HEK293 (cell line): Measurements from ENCODE around the gene MEX3A.

Experiments used
- CTCF ChIA-PET: fragments of 350-600 bp; formaldehyde crosslinking; extraction: SDS; loops from one replicate; lab custom pipeline; 2021; ENCODE audit warnings: antibody characterized with exemption; lab: Yijun Ruan, JAX
- POLR2A ChIA-PET: fragments of 300-600 bp; formaldehyde crosslinking; extraction: SDS; loops from one replicate; lab custom pipeline; 2020; ENCODE audit warnings: antibody characterized with exemption, inconsistent platforms; lab: Yijun Ruan, JAX
- H3K27ac ChIP-seq: fragments of 200-500 bp; sonication (Bioruptor generic); 2 replicates; pipeline ENCODE4 v1.5.1; 2014; ENCODE audit warnings: low read depth, low read length, control low read depth, inconsistent platforms; ENCODE audit errors: extremely low read depth
- H3K36me3 ChIP-seq, 2 experiments: fragments of 200-500 bp in 1 of 2; sonication (Bioruptor generic) in 1 of 2; 1 replicate in 1 of 2; 2 replicates in 1 of 2; pipeline ENCODE4 v1.5.1; 2014 to 2017; ENCODE audit warnings: inconsistent platforms in 2 of 2, low read length in 2 of 2; ENCODE audit not compliant: control insufficient read depth in 2 of 2, insufficient read depth in 1 of 2
- H3K4me1 ChIP-seq: fragments of 200-500 bp; sonication (Bioruptor generic); 2 replicates; pipeline ENCODE4 v1.5.1; 2014; ENCODE audit warnings: mild to moderate bottlenecking, low read length, inconsistent platforms; ENCODE audit not compliant: control insufficient read depth, insufficient read depth
- H3K4me3 ChIP-seq: 2 replicates; pipeline ENCODE4 v1.5.1; 2011; ENCODE audit warnings: low read depth, mild to moderate bottlenecking, control low read depth, low read length, moderate library complexity
- H3K9me3 ChIP-seq: fragments of 200-500 bp; sonication (Bioruptor generic); 2 replicates; pipeline ENCODE4 v1.5.1; 2014; ENCODE audit warnings: low read depth, low read length, inconsistent platforms; ENCODE audit not compliant: control insufficient read depth, insufficient read depth
- BCL11A ChIP-seq: fragments of 450-650 bp; formaldehyde crosslinking; IDR thresholded peaks from 2 replicates; pipeline ENCODE4 v1.5.1; 2016; ENCODE audit warnings: low read depth, missing biosample characterization, missing genetic modification characterization
- EGR2 ChIP-seq: fragments of 450-650 bp; formaldehyde crosslinking; IDR thresholded peaks from 2 replicates; pipeline ENCODE4 v1.5.1; 2016; ENCODE audit warnings: low read depth, missing biosample characterization, missing genetic modification characterization
- GLIS1 ChIP-seq: fragments of 450-650 bp; formaldehyde crosslinking; IDR thresholded peaks from 2 replicates; pipeline ENCODE4 v1.5.1; 2016; ENCODE audit warnings: missing biosample characterization, missing genetic modification characterization
- INSM2 ChIP-seq: fragments of 450-650 bp; formaldehyde crosslinking; IDR thresholded peaks from 2 replicates; pipeline ENCODE4 v1.5.1; 2016; ENCODE audit warnings: missing biosample characterization, missing genetic modification characterization
- KLF7 ChIP-seq: fragments of 450-650 bp; formaldehyde crosslinking; IDR thresholded peaks from 2 replicates; pipeline ENCODE4 v1.5.1; 2016; ENCODE audit warnings: missing biosample characterization, missing genetic modification characterization, borderline replicate concordance
- KLF9 ChIP-seq: fragments of 450-650 bp; formaldehyde crosslinking; IDR thresholded peaks from 2 replicates; pipeline ENCODE4 v1.5.1; 2016; ENCODE audit warnings: missing biosample characterization, missing genetic modification characterization, low read depth
- MZF1 ChIP-seq: fragments of 450-650 bp; formaldehyde crosslinking; IDR thresholded peaks from 2 replicates; pipeline ENCODE4 v1.5.1; 2017; ENCODE audit warnings: missing biosample characterization, missing genetic modification characterization, borderline replicate concordance
- PRDM1 ChIP-seq: fragments of 450-650 bp; formaldehyde crosslinking; IDR thresholded peaks from 2 replicates; pipeline ENCODE4; 2016; ENCODE audit warnings: missing biosample characterization, missing genetic modification characterization
- SP2 ChIP-seq: fragments of 450-650 bp; formaldehyde crosslinking; IDR thresholded peaks from 2 replicates; pipeline ENCODE4 v1.5.1; 2016; ENCODE audit warnings: missing biosample characterization, missing genetic modification characterization
- TCF7L2 ChIP-seq: IDR thresholded peaks from 2 replicates; pipeline ENCODE4 v1.6.1; 2011; ENCODE audit warnings: low read depth, mild to moderate bottlenecking, inconsistent platforms, low read length, moderate library complexity, borderline replicate concordance
- WT1 ChIP-seq: fragments of 450-650 bp; formaldehyde crosslinking; IDR thresholded peaks from 2 replicates; pipeline ENCODE4 v1.5.1; 2016; ENCODE audit warnings: missing biosample characterization, missing genetic modification characterization
- ZBTB10 ChIP-seq: fragments of 450-650 bp; formaldehyde crosslinking; IDR thresholded peaks from 2 replicates; pipeline ENCODE4 v1.5.1; 2016; ENCODE audit warnings: missing biosample characterization, missing genetic modification characterization
- ZBTB48 ChIP-seq: fragments of 450-650 bp; formaldehyde crosslinking; IDR thresholded peaks from 2 replicates; pipeline ENCODE4 v1.5.1; 2016; ENCODE audit warnings: missing biosample characterization, missing genetic modification characterization
- ZBTB8A ChIP-seq: fragments of 450-650 bp; formaldehyde crosslinking; IDR thresholded peaks from 2 replicates; pipeline ENCODE4 v1.5.1; 2016; ENCODE audit warnings: missing biosample characterization, missing genetic modification characterization
- ZEB2 ChIP-seq: fragments of 450-650 bp; formaldehyde crosslinking; IDR thresholded peaks from 2 replicates; pipeline ENCODE4 v1.5.1; 2016; ENCODE audit warnings: missing biosample characterization, missing genetic modification characterization
- ZFHX2 ChIP-seq: fragments of 450-650 bp; formaldehyde crosslinking; conservative IDR thresholded peaks from 2 replicates; pipeline ENCODE4 v1.5.1; 2016; ENCODE audit warnings: missing biosample characterization, missing genetic modification characterization
- ZFP37 ChIP-seq: fragments of 450-650 bp; formaldehyde crosslinking; IDR thresholded peaks from 2 replicates; pipeline ENCODE4 v1.5.1; 2016; ENCODE audit warnings: missing biosample characterization, missing genetic modification characterization
- ZNF112 ChIP-seq: fragments of 450-650 bp; formaldehyde crosslinking; IDR thresholded peaks from 2 replicates; pipeline ENCODE4 v1.5.0; 2017; ENCODE audit warnings: missing biosample characterization, missing genetic modification characterization
- ZNF133 ChIP-seq: fragments of 450-650 bp; formaldehyde crosslinking; IDR thresholded peaks from 2 replicates; pipeline ENCODE4 v1.5.1; 2016; ENCODE audit warnings: missing biosample characterization, missing genetic modification characterization
- ZNF239 ChIP-seq: fragments of 450-650 bp; formaldehyde crosslinking; IDR thresholded peaks from 2 replicates; pipeline ENCODE4 v1.5.1; 2016; ENCODE audit warnings: missing biosample characterization, missing genetic modification characterization
- ZNF366 ChIP-seq: fragments of 450-650 bp; formaldehyde crosslinking; conservative IDR thresholded peaks from 2 replicates; pipeline ENCODE4 v1.5.1; 2016; ENCODE audit warnings: missing biosample characterization, missing genetic modification characterization
- ZNF394 ChIP-seq: fragments of 450-650 bp; formaldehyde crosslinking; IDR thresholded peaks from 2 replicates; pipeline ENCODE4 v1.5.1; 2016; ENCODE audit warnings: missing biosample characterization, missing genetic modification characterization, mild to moderate bottlenecking, moderate library complexity, borderline replicate concordance
- ZNF514 ChIP-seq: fragments of 450-650 bp; formaldehyde crosslinking; IDR thresholded peaks from 2 replicates; pipeline ENCODE4 v1.5.1; 2016; ENCODE audit warnings: missing biosample characterization, missing genetic modification characterization
- ZNF600 ChIP-seq: fragments of 450-650 bp; formaldehyde crosslinking; IDR thresholded peaks from 2 replicates; pipeline ENCODE4 v1.5.1; 2016; ENCODE audit warnings: missing biosample characterization, missing genetic modification characterization
- ZNF624 ChIP-seq: fragments of 450-650 bp; formaldehyde crosslinking; IDR thresholded peaks from 2 replicates; pipeline ENCODE4 v1.5.1; 2017; ENCODE audit warnings: missing biosample characterization, missing genetic modification characterization
- ZNF629 ChIP-seq: fragments of 450-650 bp; formaldehyde crosslinking; IDR thresholded peaks from 2 replicates; pipeline ENCODE4 v1.5.1; 2017; ENCODE audit warnings: missing biosample characterization, missing genetic modification characterization
- ZNF660 ChIP-seq: fragments of 450-650 bp; IDR thresholded peaks from 2 replicates; pipeline ENCODE4 v1.5.1; 2018; ENCODE audit warnings: missing biosample characterization, mild to moderate bottlenecking, missing genetic modification characterization
- ZNF664 ChIP-seq: fragments of 450-650 bp; formaldehyde crosslinking; IDR thresholded peaks from 2 replicates; pipeline ENCODE4 v1.5.1; 2016; ENCODE audit warnings: missing biosample characterization, missing genetic modification characterization
- ZNF747 ChIP-seq: fragments of 450-650 bp; formaldehyde crosslinking; IDR thresholded peaks from 2 replicates; pipeline ENCODE4 v1.5.1; 2016; ENCODE audit warnings: missing biosample characterization, missing genetic modification characterization
- ZNF76 ChIP-seq: fragments of 450-650 bp; formaldehyde crosslinking; IDR thresholded peaks from 2 replicates; pipeline ENCODE4; 2016; ENCODE audit warnings: low read depth, missing biosample characterization, missing genetic modification characterization, borderline replicate concordance
- ZNF830 ChIP-seq: fragments of 450-650 bp; IDR thresholded peaks from 2 replicates; pipeline ENCODE4 v1.5.0; 2018; ENCODE audit warnings: missing biosample characterization, missing genetic modification characterization, low read depth, mild to moderate bottlenecking, moderate library complexity
- ZNF843 ChIP-seq: fragments of 450-650 bp; formaldehyde crosslinking; IDR thresholded peaks from 2 replicates; pipeline ENCODE4 v1.5.1; 2016; ENCODE audit warnings: missing biosample characterization, missing genetic modification characterization
- ZSCAN5A ChIP-seq: fragments of 450-650 bp; formaldehyde crosslinking; IDR thresholded peaks from 2 replicates; pipeline ENCODE4 v1.5.1; 2016; ENCODE audit warnings: missing biosample characterization, missing genetic modification characterization

Gene MEX3A

GRCh38 chr1:156123356-156124196 lies 41.3 kb upstream of the MEX3A start:
- H3K27ac ChIP-seq, result peak overlapping the region; percentile 74
- peaks cover 28% of the 10 kb centered on the region for H3K4me1 ChIP-seq
- H3K4me3 ChIP-seq, result no peak overlapping the region
- CTCF ChIA-PET, result interaction anchor here (0.6 to 25.6 kb wide), 2 partner anchors 24 to 98 kb away, joined by 3 to 1029 read pairs; no protein-coding TSS in a partner anchor
- H3K9me3 ChIP-seq, result no peaks in the 10 kb centered on the region
- peaks cover 0 to 7% of the 10 kb centered on the region in 2 experiments; a peak in 1 of 3 replicates for H3K36me3 ChIP-seq
- POLR2A ChIA-PET, result interaction anchor here (0.6 to 2.1 kb wide), 4 partner anchors 9 to 607 kb away, joined by 3 to 8 read pairs (median 4); partner anchors contain the start of gene LMNA
- no peak; the same call in 1 of the 2 replicates for TF ChIP-seq ZNF76 (tag by site-specific recombination)
- TF ChIP-seq ZFHX2 (tag by site-specific recombination), result peak; percentile 49
- TF ChIP-seq ZFP37 (tag by site-specific recombination), result no peak
- TF ChIP-seq ZNF624, result no peak
- no peak for TF ChIP-seq ZNF747
- peak; percentile 67; the same call in 1 of the 2 replicates for TF ChIP-seq ZBTB8A (tag by site-specific recombination)
- TF ChIP-seq GLIS1, result peak; percentile 85
- 0 out of 2 replicates have a peak, but pooled peaks have one; percentile 45 for TF ChIP-seq WT1 (tag by site-specific recombination)
- TF ChIP-seq MZF1 (tag by site-specific recombination), result 0 out of 2 replicates have a peak, but pooled peaks have one; percentile 32
- no peak for TF ChIP-seq TCF7L2
- peak; percentile 15; the same call in 1 of the 2 replicates for TF ChIP-seq PRDM1 (tag by site-specific recombination)
- 0 out of 2 replicates have a peak, but pooled peaks have one; percentile 57 for TF ChIP-seq ZEB2 (tag by site-specific recombination)
- peak; percentile 70; the same call in 1 of the 2 replicates for TF ChIP-seq ZNF600 (tag by site-specific recombination)
- no peak for TF ChIP-seq ZNF514 (tag by site-specific recombination)
- TF ChIP-seq ZNF112 (tag by site-specific recombination), result no peak
- TF ChIP-seq ZSCAN5A, result no peak
- TF ChIP-seq KLF9 (tag by site-specific recombination), result peak; percentile 55
- peak; percentile 45 for TF ChIP-seq ZBTB10 (tag by site-specific recombination)
- peak; percentile 97 for TF ChIP-seq ZNF660 (tag by site-specific recombination)
- no peak for TF ChIP-seq ZNF664 (tag by site-specific recombination)
- peak; percentile 65; the same call in 1 of the 2 replicates for TF ChIP-seq KLF7 (tag by site-specific recombination)
- TF ChIP-seq ZNF133 (tag by site-specific recombination), result peak; percentile 44; the same call in 1 of the 2 replicates
- TF ChIP-seq ZNF843 (tag by site-specific recombination), result peak; percentile 33; the same call in 1 of the 2 replicates
- 0 out of 2 replicates have a peak, but pooled peaks have one; percentile 61 for TF ChIP-seq ZBTB48 (tag by site-specific recombination)
- 0 out of 2 replicates have a peak, but pooled peaks have one; percentile 55 for TF ChIP-seq INSM2 (tag by site-specific recombination)
- TF ChIP-seq ZNF366 (tag by site-specific recombination), result peak; percentile 90
- peak; percentile 41; the same call in 1 of the 2 replicates for TF ChIP-seq ZNF394 (tag by site-specific recombination)
- peak; percentile 40 for TF ChIP-seq SP2 (tag by site-specific recombination)
- no peak for TF ChIP-seq ZNF830 (tag by site-specific recombination)
- peak; percentile 49 for TF ChIP-seq EGR2 (tag by site-specific recombination)
- no peak for TF ChIP-seq ZNF239 (tag by site-specific recombination)
- TF ChIP-seq ZNF629 (tag by site-specific recombination), result peak; percentile 66
- TF ChIP-seq BCL11A (tag by site-specific recombination), result peak; percentile 72; the same call in 1 of the 2 replicates
